ENCODE results near the gene RASSF7. TPM values are rescaled to one million over a fixed set of nuclear protein-coding genes. Genes with fewer than 3 reads are reported as not detected.
A peak's percentile ranks its signal among the peaks of the same experiment; 100 is the strongest.

Gene RASSF7
- polyA plus RNA-seq, 1 of the 3 experiments (the other 2 are of a cell fraction) = 19.8 TPM

GRCh38 chr11:567011-567628 lies 6.3 kb downstream of the RASSF7 start:
- DNase-seq = no peak
- Histone ChIP-seq H3K27me3 (ENCODE audit: insufficient read depth) (no peaks in the 10 kb centered on the region), H3K27ac (ENCODE audit: low read depth in 2 of 2, low read length in 1 of 2) (no peak overlapping the region; a peak in 1 of 4 replicates), H3K9me2 (no peaks in the 10 kb centered on the region), H3K4me2 (peak overlapping the region; percentile 94), H3K4me1 (ENCODE audit: control insufficient read depth in 1 of 2, insufficient read depth in 2 of 2, low read depth in 1 of 2, low read length in 1 of 2) (peaks cover 6 to 27% of the 10 kb centered on the region in 2 experiments; a peak in 2 of 4 replicates), H3K79me2 (ENCODE audit: insufficient read depth) (peaks cover 11% of the 10 kb centered on the region; the same call in 1 of the 2 replicates), H3K9me3 (no peaks in the 10 kb centered on the region), H3F3A (replicated peaks; ENCODE audit: insufficient read depth) (peaks cover 6% of the 10 kb centered on the region), H3K9ac (peak overlapping the region; percentile 67), H3K36me3 (replicated peaks in 1 of 2; ENCODE audit: control insufficient read depth in 1 of 2, insufficient read depth in 2 of 2, low read length in 1 of 2) (no peaks in the 10 kb centered on the region), H2AFZ (ENCODE audit: low read depth) (no peak overlapping the region), H4K20me1 (ENCODE audit: insufficient read depth) (no peaks in the 10 kb centered on the region), H3K4me3 (ENCODE audit: low read depth in 2 of 2, low read length in 1 of 2) (peak overlapping the region; percentile 72 to 88)
- 96% methylated on average over 4 of the region's 18 CpGs for WGBS (ENCODE audit: low lambda C conversion rate)
- CTCF ChIA-PET = interaction anchor here (1.3 to 6.8 kb wide), 4 partner anchors 12 to 156 kb away, joined by 3 to 41 read pairs (median 4); no protein-coding TSS in a partner anchor
- POLR2A ChIA-PET = interaction anchor here (0.9 to 3.0 kb wide), 2 partner anchors 9 to 10 kb away, joined by 3 to 9 read pairs; partner anchors contain the start of gene PHRF1
- TF ChIP-seq RXRA (IDR thresholded peaks at IDR 0.05; ENCODE audit: borderline replicate concordance, low read depth) (no peak), MXI1 (IDR thresholded peaks at IDR 0.05; ENCODE audit: low read depth, low read length) (no peak), ZBTB33 (IDR thresholded peaks at IDR 0.05; ENCODE audit: borderline replicate concordance, low read depth) (no peak), TCF12 (IDR thresholded peaks at IDR 0.05) (no peak), MAX (IDR thresholded peaks at IDR 0.05; ENCODE audit: low read depth) (no peak), EP300 (IDR thresholded peaks at IDR 0.05; ENCODE audit: borderline replicate concordance in 1 of 2, low read depth in 1 of 2, low read length in 1 of 2) (no peak), RAD21 (IDR thresholded peaks at IDR 0.05; ENCODE audit: low read length) (no peak), FOXM1 (IDR thresholded peaks at IDR 0.05; ENCODE audit: low read depth) (no peak), USF2 (IDR thresholded peaks at IDR 0.05; ENCODE audit: borderline replicate concordance, low read depth, low read length) (no peak), FOSL2 (IDR thresholded peaks at IDR 0.05; ENCODE audit: borderline replicate concordance, low read depth) (no peak), YY1 (IDR thresholded peaks at IDR 0.05; ENCODE audit: low read depth) (no peak), RFX5 (IDR thresholded peaks at IDR 0.05; ENCODE audit: low read length) (no peak), GATA2 (CRISPR knock-in tag; IDR thresholded peaks at IDR 0.05) (no peak), CHD2 (IDR thresholded peaks at IDR 0.05; ENCODE audit: low read length, partially characterized antibody) (no peak), USF1 (IDR thresholded peaks at IDR 0.05; ENCODE audit: borderline replicate concordance, low read depth) (no peak)
